ENCODE results near the gene IGSF9B.

DNA sequence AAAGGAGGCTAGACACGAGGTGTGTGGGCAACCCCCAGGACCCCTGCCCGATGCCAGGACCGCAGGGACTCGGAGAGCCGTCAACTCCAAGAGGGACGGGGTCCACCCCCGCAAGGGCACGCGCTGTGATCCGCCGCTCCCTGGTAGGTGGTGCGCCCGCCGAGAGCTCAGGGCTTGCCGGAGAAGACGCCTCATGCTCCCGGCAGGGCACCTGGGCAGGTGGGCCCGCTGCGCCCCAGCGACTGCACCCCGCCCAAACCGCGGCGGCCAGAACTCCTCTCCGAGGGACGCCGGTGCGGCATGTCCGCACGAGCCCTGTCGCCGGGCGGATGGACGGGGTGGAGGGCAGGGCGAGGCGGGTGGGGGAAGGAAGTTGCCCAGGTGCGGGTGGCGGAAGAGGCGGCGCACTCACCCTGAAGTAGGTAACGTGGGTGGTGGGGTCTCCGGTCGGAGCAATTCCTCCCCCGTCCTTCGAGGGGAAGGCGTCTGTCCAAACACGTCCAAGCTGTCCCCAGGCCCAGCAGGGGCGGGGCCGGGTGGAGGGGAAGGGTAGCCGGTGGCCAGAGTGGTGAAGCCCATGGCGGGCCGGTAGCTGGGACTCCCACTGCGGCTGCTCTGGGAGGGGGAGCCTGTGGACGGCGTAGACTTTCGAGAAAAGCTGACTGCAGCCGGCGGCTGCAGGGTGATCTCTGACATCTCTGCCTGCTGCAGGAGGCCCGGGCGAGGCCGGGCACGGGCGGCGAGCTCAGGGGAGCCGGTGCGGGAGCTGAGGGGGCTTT lies 37.2 kb downstream of the IGSF9B start:
- no peak for TF ChIP-seq POLR2A (IDR thresholded peaks at IDR 0.05)
- TF ChIP-seq, protein P1, sequence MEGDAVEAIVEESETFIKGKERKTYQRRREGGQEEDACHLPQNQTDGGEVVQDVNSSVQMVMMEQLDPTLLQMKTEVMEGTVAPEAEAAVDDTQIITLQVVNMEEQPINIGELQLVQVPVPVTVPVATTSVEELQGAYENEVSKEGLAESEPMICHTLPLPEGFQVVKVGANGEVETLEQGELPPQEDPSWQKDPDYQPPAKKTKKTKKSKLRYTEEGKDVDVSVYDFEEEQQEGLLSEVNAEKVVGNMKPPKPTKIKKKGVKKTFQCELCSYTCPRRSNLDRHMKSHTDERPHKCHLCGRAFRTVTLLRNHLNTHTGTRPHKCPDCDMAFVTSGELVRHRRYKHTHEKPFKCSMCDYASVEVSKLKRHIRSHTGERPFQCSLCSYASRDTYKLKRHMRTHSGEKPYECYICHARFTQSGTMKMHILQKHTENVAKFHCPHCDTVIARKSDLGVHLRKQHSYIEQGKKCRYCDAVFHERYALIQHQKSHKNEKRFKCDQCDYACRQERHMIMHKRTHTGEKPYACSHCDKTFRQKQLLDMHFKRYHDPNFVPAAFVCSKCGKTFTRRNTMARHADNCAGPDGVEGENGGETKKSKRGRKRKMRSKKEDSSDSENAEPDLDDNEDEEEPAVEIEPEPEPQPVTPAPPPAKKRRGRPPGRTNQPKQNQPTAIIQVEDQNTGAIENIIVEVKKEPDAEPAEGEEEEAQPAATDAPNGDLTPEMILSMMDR (IDR thresholded peaks at IDR 0.05) = no peak

All from lower leg skin (tissue), 3 donors.